IMR-90 (cell line): ENCODE results near the gene TBCEL. TPM values are rescaled to one million over a fixed set of nuclear protein-coding genes. Genes with fewer than 3 reads are reported as not detected.

Experiments
- ATAC-seq: fragments of 200-7000 bp; cut with Tn5 transposase; 2 replicates; pipeline ENCODE4 v1.9.1; 2020; ENCODE audit warnings: low read depth, mild to moderate bottlenecking, moderate library complexity
- BruUV-seq: library from RNA; stranded (reverse); fragments of 400-500 nt; replicated peaks from 2 replicates; lab custom pipeline; 2021; lab: Mats Ljungman, UMichigan
- CTCF ChIA-PET: fragments of 300-600 bp; formaldehyde crosslinking; extraction: SDS; loops from one replicate; lab custom pipeline; 2021; ENCODE audit warnings: antibody characterized with exemption; lab: Yijun Ruan, JAX
- POLR2A ChIA-PET: fragments of 300-600 bp; sonication (Branson Sonifier 250); formaldehyde crosslinking; loops from one replicate; lab custom pipeline; 2022; ENCODE audit warnings: antibody characterized with exemption; ENCODE audit not compliant: unreplicated experiment; lab: Charles Lee
- DNase-seq: peaks from one replicate; pipeline ENCODE4 v3.0.0; 2013
- H2AFZ ChIP-seq: replicated peaks from 2 replicates; pipeline ENCODE3; 2013; ENCODE audit warnings: low read length, mild to moderate bottlenecking; ENCODE audit not compliant: poor library complexity
- H2AK5ac ChIP-seq: 2 replicates; pipeline ENCODE4 v1.6.1; 2013; ENCODE audit warnings: low read depth, low read length, inconsistent platforms
- H2AK9ac ChIP-seq: replicated peaks from 2 replicates; pipeline ENCODE3; 2013; ENCODE audit warnings: mild to moderate bottlenecking, low read depth, low read length, moderate library complexity; ENCODE audit not compliant: poor library complexity
- H2BK120ac ChIP-seq: 2 replicates; pipeline ENCODE4 v1.6.1; 2013; ENCODE audit warnings: low read depth, low read length, inconsistent platforms
- H2BK15ac ChIP-seq: 3 replicates; pipeline ENCODE4 v1.6.1; 2013; ENCODE audit warnings: low read depth, low read length, inconsistent platforms
- H2BK20ac ChIP-seq: 2 replicates; pipeline ENCODE4 v1.6.1; 2013; ENCODE audit warnings: low read depth, mild to moderate bottlenecking, inconsistent platforms, low read length, moderate library complexity
- H2BK5ac ChIP-seq: 2 replicates; pipeline ENCODE4 v1.6.1; 2013; ENCODE audit warnings: mild to moderate bottlenecking, low read depth, low read length, inconsistent platforms; ENCODE audit not compliant: poor library complexity, severe bottlenecking
- H3K14ac ChIP-seq: replicated peaks from 2 replicates; pipeline ENCODE4 v1.6.1; 2013; ENCODE audit warnings: low read depth, low read length, inconsistent platforms
- H3K18ac ChIP-seq: 2 replicates; pipeline ENCODE4 v1.6.1; 2013; ENCODE audit warnings: low read depth, low read length, control low read depth
- H3K23ac ChIP-seq: 2 replicates; pipeline ENCODE4 v1.6.1; 2013; ENCODE audit warnings: low read depth, low read length, inconsistent platforms
- H3K27ac ChIP-seq: 2 replicates; pipeline ENCODE4 v1.5.1; 2013; ENCODE audit warnings: mild to moderate bottlenecking, control low read depth, low read length; ENCODE audit not compliant: insufficient read depth
- H3K27me3 ChIP-seq: 2 replicates; pipeline ENCODE4 v1.6.1; 2013; ENCODE audit warnings: low read length; ENCODE audit not compliant: control insufficient read depth, insufficient read depth
- H3K36me3 ChIP-seq: 2 replicates; pipeline ENCODE4 v1.6.1; 2013; ENCODE audit warnings: low read length, mixed read lengths; ENCODE audit not compliant: control insufficient read depth, insufficient read depth
- H3K4ac ChIP-seq: 2 replicates; pipeline ENCODE4 v1.6.1; 2013; ENCODE audit warnings: low read depth, low read length, inconsistent platforms
- H3K4me1 ChIP-seq: 2 replicates; pipeline ENCODE4 v1.6.1; 2013; ENCODE audit warnings: low read length, mixed read lengths; ENCODE audit not compliant: control insufficient read depth, insufficient read depth
- H3K4me2 ChIP-seq: 2 replicates; pipeline ENCODE4 v1.6.1; 2013; ENCODE audit warnings: low read depth, mild to moderate bottlenecking, control low read depth, low read length, moderate library complexity
- H3K4me3 ChIP-seq: 2 replicates; pipeline ENCODE4 v1.5.1; 2013; ENCODE audit warnings: low read depth, mild to moderate bottlenecking, control low read depth, low read length, moderate library complexity; ENCODE audit not compliant: insufficient read depth
- H3K56ac ChIP-seq: 2 replicates; pipeline ENCODE4 v1.6.1; 2013; ENCODE audit warnings: low read length, inconsistent platforms; ENCODE audit not compliant: insufficient read depth; ENCODE audit errors: extremely low read depth
- H3K79me1 ChIP-seq, 2 experiments: 2 replicates each; pipeline ENCODE4 v1.6.1; 2013; ENCODE audit warnings: low read length in 2 of 2, inconsistent platforms in 1 of 2, low read depth in 1 of 2
- H3K9ac ChIP-seq: 2 replicates; pipeline ENCODE4 v1.6.1; 2013; ENCODE audit warnings: low read depth, low read length, control low read depth
- H3K9me1 ChIP-seq: 2 replicates; pipeline ENCODE4 v1.6.1; 2013; ENCODE audit warnings: low read length, inconsistent platforms; ENCODE audit not compliant: insufficient read depth
- H3K9me3 ChIP-seq: 2 replicates; pipeline ENCODE4 v1.6.1; 2013; ENCODE audit warnings: low read length; ENCODE audit not compliant: control insufficient read depth, insufficient read depth
- H4K20me1 ChIP-seq: 2 replicates; pipeline ENCODE4 v1.6.1; 2013; ENCODE audit warnings: low read length, inconsistent platforms; ENCODE audit not compliant: insufficient read depth
- H4K5ac ChIP-seq: 2 replicates; pipeline ENCODE4 v1.6.1; 2013; ENCODE audit warnings: mild to moderate bottlenecking, low read depth, low read length, control low read depth
- H4K8ac ChIP-seq, 2 experiments: 2 replicates each; pipeline ENCODE4 v1.6.1; 2013; ENCODE audit warnings: low read depth in 2 of 2, low read length in 2 of 2, control low read depth in 1 of 2, inconsistent platforms in 1 of 2
- H4K91ac ChIP-seq: 2 replicates; pipeline ENCODE4 v1.6.1; 2013; ENCODE audit warnings: low read depth, low read length, inconsistent platforms; ENCODE audit not compliant: insufficient read depth
- BHLHE40 ChIP-seq: fragments of 150-350 bp; IDR thresholded peaks from 2 replicates; pipeline ENCODE4 v1.6.1; 2016; ENCODE audit warnings: mild to moderate bottlenecking, low read depth, low read length
- CEBPB ChIP-seq: IDR thresholded peaks from 2 replicates; pipeline ENCODE4 v1.6.1; 2012; ENCODE audit warnings: low read depth, low read length, improper control_type of control experiment
- CHD1 ChIP-seq: IDR thresholded peaks from 2 replicates; pipeline ENCODE4 v1.6.1; 2012; ENCODE audit warnings: low read depth, low read length, improper control_type of control experiment
- CTCF ChIP-seq: conservative IDR thresholded peaks from 2 replicates; pipeline ENCODE4 v1.5.1; 2012; ENCODE audit warnings: mild to moderate bottlenecking, low read depth, low read length, improper control_type of control experiment
- ELK1 ChIP-seq: fragments of 150-350 bp; IDR thresholded peaks from 2 replicates; pipeline ENCODE4 v1.6.1; 2016; ENCODE audit warnings: low read depth, mild to moderate bottlenecking, low read length, moderate library complexity, borderline replicate concordance
- MAFK ChIP-seq: IDR thresholded peaks from 2 replicates; pipeline ENCODE4 v1.6.1; 2012; ENCODE audit warnings: low read depth, low read length, improper control_type of control experiment
- MAZ ChIP-seq: IDR thresholded peaks from 2 replicates; pipeline ENCODE4 v1.6.1; 2012; ENCODE audit warnings: low read depth, mild to moderate bottlenecking, low read length, improper control_type of control experiment, moderate library complexity, borderline replicate concordance
- MXI1 ChIP-seq: IDR thresholded peaks from 2 replicates; pipeline ENCODE4 v1.6.1; 2012; ENCODE audit warnings: low read depth, mild to moderate bottlenecking, low read length, moderate library complexity, borderline replicate concordance
- NFE2L2 ChIP-seq: fragments of 150-350 bp; IDR thresholded peaks from 2 replicates; pipeline ENCODE4 v1.6.1; 2016; ENCODE audit warnings: low read depth, mild to moderate bottlenecking, low read length
- RAD21 ChIP-seq: IDR thresholded peaks from 2 replicates; pipeline ENCODE4 v1.6.1; 2012; ENCODE audit warnings: low read length, improper control_type of control experiment
- RCOR1 ChIP-seq: IDR thresholded peaks from 2 replicates; pipeline ENCODE4 v1.6.1; 2012; ENCODE audit warnings: mild to moderate bottlenecking, low read length, improper control_type of control experiment; ENCODE audit not compliant: insufficient replicate concordance
- RFX5 ChIP-seq: IDR thresholded peaks from 2 replicates; pipeline ENCODE4 v1.8.0; 2012; ENCODE audit warnings: low read depth, mild to moderate bottlenecking, low read length, moderate library complexity
- USF2 ChIP-seq: fragments of 150-350 bp; IDR thresholded peaks from 2 replicates; pipeline ENCODE4 v1.6.1; 2017; ENCODE audit warnings: mild to moderate bottlenecking, antibody characterized with exemption, low read length, low read depth
- WGBS, 2 experiments: methylation state at CpG; one replicate each; pipeline versions ENCODE4 v1.1.5 to v1.1.7; 2013; ENCODE audit warnings: missing lambda C conversion rate in 2 of 2; ENCODE audit not compliant: insufficient read length in 1 of 2; ENCODE audit errors: extremely low coverage in 2 of 2; 5-methylcytosine and 5-hydroxymethylcytosine counted together
- dilution Hi-C: fragments of 300-500 bp; cut with HindIII; formaldehyde crosslinking; loops from one replicate; pipeline ENCODE4 v1.14.3; 2018; ENCODE audit warnings: low sequenced_read_pairs; ENCODE audit not compliant: unreplicated experiment
- in situ Hi-C: fragments of 300-500 bp; cut with MboI; formaldehyde crosslinking; loops from 3 replicates; pipeline ENCODE4 v1.14.3; 2019; ENCODE audit warnings: low sequenced_read_pairs, inconsistent platforms, mixed read lengths
- intact Hi-C: fragments of 100-400 bp; cut with micrococcal nuclease; formaldehyde crosslinking; loops from 2 replicates; pipeline ENCODE4 v1.10.0; 2022
- polyA plus RNA-seq, 3 experiments: library from polyadenylated mRNA; depleted of rRNA; stranded (reverse); fragments of >200 nt; gene quantifications; 2 replicates each; pipeline ENCODE4 v1.2.3, GENCODE V29; 2012; ENCODE audit warnings: low replicate concordance in 1 of 3
- total RNA-seq: library from RNA; depleted of rRNA; stranded (reverse); fragments of >200 nt; gene quantifications from 2 replicates; pipeline ENCODE4 v1.2.3, GENCODE V29; 2012

Gene TBCEL
- total and polyA plus RNA-seq, 2 of the 4 experiments (the other 2 are of a cell fraction), result 7.1 to 21.0 TPM

GRCh38 chr11:121082219-121082618 lies 58.3 kb downstream of the TBCEL start:
- Histone ChIP-seq H4K91ac (no peak overlapping the region), H3K9me1 (peaks cover 4% of the 10 kb centered on the region), H2BK15ac (no peak overlapping the region), H3K27me3 (no peaks in the 10 kb centered on the region), H2BK20ac (no peak overlapping the region), H3K4me2 (no peak overlapping the region), H3K56ac (no peak overlapping the region), H4K5ac (no peak overlapping the region), H3K18ac (no peak overlapping the region), H3K23ac (no peak overlapping the region), H3K14ac (no peak overlapping the region), H3K79me1 (no peaks in the 10 kb centered on the region), H3K9me3 (no peaks in the 10 kb centered on the region), H3K36me3 (peaks cover 7% of the 10 kb centered on the region), H3K4me3 (no peak overlapping the region), H4K8ac (no peak overlapping the region), H2AK9ac (no peak overlapping the region), H3K4ac (no peak overlapping the region), H4K20me1 (peaks cover 5% of the 10 kb centered on the region; the same call in 1 of the 2 replicates), H2AK5ac (no peak overlapping the region), H3K4me1 (no peaks in the 10 kb centered on the region), H2BK120ac (no peak overlapping the region), H3K27ac (no peak overlapping the region), H2AFZ (no peak overlapping the region), H2BK5ac (no peak overlapping the region), H3K9ac (no peak overlapping the region)
- ATAC-seq (no peak), DNase-seq (no peak)
- dilution Hi-C loops, result no loop called here
- no TSS peak for BruUV-seq
- TF ChIP-seq NFE2L2, result no peak
- no peak for TF ChIP-seq MAFK
- TF ChIP-seq RFX5, result no peak
- TF ChIP-seq MXI1, result no peak
- no peak for TF ChIP-seq BHLHE40
- no peak for TF ChIP-seq ELK1
- TF ChIP-seq USF2, result no peak
- no peak for TF ChIP-seq CTCF
- TF ChIP-seq CEBPB, result no peak
- TF ChIP-seq RCOR1, result no peak
- no peak for TF ChIP-seq MAZ
- TF ChIP-seq RAD21, result no peak
- no peak for TF ChIP-seq CHD1
- ChIA-PET POLR2A (no interaction called here), CTCF (interaction anchor here (0.6 kb wide), 1 partner anchor 10 kb away, joined by 3 read pairs; no protein-coding TSS in a partner anchor)
- in situ Hi-C loops, result no loop called here
- intact Hi-C loops, result no loop called here
- WGBS, 2 experiments, result no CpG with 5 or more reads among the region's 1 CpG
